GM12892 (cell line): ENCODE data around the gene MECP2.

Source experiments
- POLR2A ChIP-seq: IDR thresholded peaks from 2 replicates; pipeline ENCODE4 v1.6.1; 2011; ENCODE audit warnings: low read depth, low read length, control low read depth
- POLR2AphosphoS5 ChIP-seq: IDR thresholded peaks from 2 replicates; pipeline ENCODE4 v1.6.1; 2011; ENCODE audit warnings: low read depth, low read length, control low read depth

DNA sequence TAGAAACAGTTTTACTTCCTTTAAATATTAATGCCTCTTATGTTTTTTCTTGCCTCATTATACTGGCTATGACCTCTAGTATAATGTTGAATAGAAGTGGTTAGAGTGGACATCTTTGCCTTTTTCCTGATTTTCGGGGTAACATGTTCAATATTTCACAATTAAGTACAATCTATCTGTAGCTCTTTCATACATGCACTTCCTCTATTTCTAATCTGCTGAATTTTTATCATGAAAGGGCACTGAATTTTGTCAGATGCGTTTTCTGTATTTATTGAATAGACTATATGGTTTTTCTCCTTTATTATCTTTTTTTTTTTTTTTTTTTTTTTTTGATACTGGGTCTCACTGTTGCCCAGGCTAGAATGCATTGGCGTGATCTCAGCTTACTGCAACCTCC lies 29.0 kb downstream of the MECP2 start:
- no peak for TF ChIP-seq POLR2A
- no peak for TF ChIP-seq POLR2AphosphoS5
